Progenitor cell of endocrine pancreas (in vitro differentiated cells): ENCODE measurements around the gene HEPACAM. TPM values are rescaled to one million over a fixed set of nuclear protein-coding genes. Genes with fewer than 3 reads are reported as not detected.

Experiments
- DNase-seq: peaks from one replicate; pipeline ENCODE4 v3.0.0; 2021; ENCODE audit warnings: low spot score; ENCODE audit not compliant: unreplicated experiment
- H3K27ac Mint-ChIP-seq: 2 replicates; pipeline ENCODE4 v1.8.0; 2021; ENCODE audit warnings: mild to moderate bottlenecking, moderate library complexity, mixed read lengths
- H3K27me3 Mint-ChIP-seq: 2 replicates; pipeline ENCODE4 v1.8.0; 2021; ENCODE audit warnings: mixed read lengths
- H3K36me3 Mint-ChIP-seq: 2 replicates; pipeline ENCODE4 v1.8.0; 2022; ENCODE audit warnings: mixed read lengths; ENCODE audit not compliant: insufficient read depth
- H3K4me1 Mint-ChIP-seq: 2 replicates; pipeline ENCODE4 v1.8.0; 2021; ENCODE audit warnings: low read depth, mixed read lengths
- H3K4me3 Mint-ChIP-seq: 2 replicates; pipeline ENCODE4 v1.8.0; 2021; ENCODE audit warnings: low read depth, mild to moderate bottlenecking, moderate library complexity, mixed read lengths
- H3K9me3 Mint-ChIP-seq: 2 replicates; pipeline ENCODE4 v1.8.0; 2021; ENCODE audit warnings: low read depth, mixed read lengths
- total RNA-seq: library from RNA; stranded (reverse); gene quantifications from 2 replicates; pipeline ENCODE4 v1.2.1, GENCODE V29; 2021
- TF ChIP-seq, protein P1 (sequence below): fragments of 200-600 bp; sonication (generic); IDR thresholded peaks from one replicate; pipeline ENCODE4 v1.5.0; 2021; ENCODE audit warnings: antibody characterized with exemption, mild to moderate bottlenecking; ENCODE audit not compliant: unreplicated experiment

The HEPACAM gene
- total RNA-seq, 1 donor from 2014 or later: 0.07 TPM

DNA sequence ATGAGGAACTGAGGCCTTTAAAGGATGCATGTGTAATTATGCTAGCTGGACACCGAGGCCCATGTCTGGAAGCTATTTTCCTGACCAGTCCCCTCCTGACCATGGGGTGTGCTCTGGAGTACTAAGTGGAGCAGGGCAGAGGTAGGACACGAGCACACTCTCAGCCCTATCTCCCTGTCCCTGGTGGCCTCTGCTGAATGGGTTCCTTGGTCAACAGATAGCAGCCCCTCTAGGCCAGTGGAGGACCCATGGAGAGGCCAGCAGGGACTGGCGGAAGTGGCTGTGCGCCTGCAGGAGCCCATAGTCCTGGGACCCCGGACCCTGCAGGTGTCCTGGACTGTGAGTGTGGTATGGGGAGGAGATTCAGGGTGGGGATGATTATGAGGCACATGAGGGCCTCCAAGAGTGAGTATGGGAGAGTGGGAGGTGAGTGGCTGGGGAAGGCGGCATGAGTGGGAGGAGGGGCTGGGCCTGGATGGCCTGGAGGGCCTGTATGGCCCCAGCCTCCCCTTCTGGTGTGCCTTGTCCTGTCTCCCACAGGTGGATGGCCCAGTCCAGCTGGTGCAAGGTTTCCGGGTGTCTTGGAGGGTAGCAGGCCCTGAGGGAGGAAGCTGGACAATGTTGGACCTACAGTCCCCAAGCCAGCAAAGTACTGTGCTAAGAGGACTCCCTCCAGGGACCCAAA, 61.1 kb downstream of the HEPACAM start:
- Mint-ChIP-seq H3K4me3 (no peak overlapping the region), H3K9me3 (no peaks in the 10 kb centered on the region), H3K36me3 (no peaks in the 10 kb centered on the region), H3K27ac (no peak overlapping the region), H3K4me1 (no peaks in the 10 kb centered on the region), H3K27me3 (peaks cover 82% of the 10 kb centered on the region)
- DNase-seq: no peak
- TF ChIP-seq, protein P1, sequence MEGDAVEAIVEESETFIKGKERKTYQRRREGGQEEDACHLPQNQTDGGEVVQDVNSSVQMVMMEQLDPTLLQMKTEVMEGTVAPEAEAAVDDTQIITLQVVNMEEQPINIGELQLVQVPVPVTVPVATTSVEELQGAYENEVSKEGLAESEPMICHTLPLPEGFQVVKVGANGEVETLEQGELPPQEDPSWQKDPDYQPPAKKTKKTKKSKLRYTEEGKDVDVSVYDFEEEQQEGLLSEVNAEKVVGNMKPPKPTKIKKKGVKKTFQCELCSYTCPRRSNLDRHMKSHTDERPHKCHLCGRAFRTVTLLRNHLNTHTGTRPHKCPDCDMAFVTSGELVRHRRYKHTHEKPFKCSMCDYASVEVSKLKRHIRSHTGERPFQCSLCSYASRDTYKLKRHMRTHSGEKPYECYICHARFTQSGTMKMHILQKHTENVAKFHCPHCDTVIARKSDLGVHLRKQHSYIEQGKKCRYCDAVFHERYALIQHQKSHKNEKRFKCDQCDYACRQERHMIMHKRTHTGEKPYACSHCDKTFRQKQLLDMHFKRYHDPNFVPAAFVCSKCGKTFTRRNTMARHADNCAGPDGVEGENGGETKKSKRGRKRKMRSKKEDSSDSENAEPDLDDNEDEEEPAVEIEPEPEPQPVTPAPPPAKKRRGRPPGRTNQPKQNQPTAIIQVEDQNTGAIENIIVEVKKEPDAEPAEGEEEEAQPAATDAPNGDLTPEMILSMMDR: no peak

DNA sequence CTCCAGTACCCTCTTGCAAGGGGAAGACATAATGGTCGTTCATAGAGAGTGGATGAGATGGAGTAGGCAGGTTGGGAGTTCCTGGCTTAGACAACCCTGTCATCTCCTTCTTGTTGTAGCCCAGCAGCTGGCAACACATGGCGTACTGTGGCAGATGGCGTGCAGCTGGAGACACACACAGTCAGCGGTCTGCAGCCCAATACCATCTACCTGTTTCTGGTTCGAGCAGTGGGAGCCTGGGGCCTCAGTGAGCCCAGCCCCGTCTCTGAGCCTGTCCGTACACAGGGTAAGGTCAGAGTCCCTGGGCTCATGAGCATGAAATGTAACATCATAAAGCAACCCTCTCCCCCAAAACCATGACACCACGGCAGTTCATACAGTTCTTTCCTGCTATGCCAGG, 61.9 kb downstream of the HEPACAM start:
- H3K36me3 Mint-ChIP-seq: no peaks in the 10 kb centered on the region
- H3K4me1 Mint-ChIP-seq: no peaks in the 10 kb centered on the region
- no peaks in the 10 kb centered on the region for H3K9me3 Mint-ChIP-seq
- no peak overlapping the region for H3K4me3 Mint-ChIP-seq
- TF ChIP-seq, protein P1: no peak
- DNase-seq: no peak
- H3K27ac Mint-ChIP-seq: no peak overlapping the region
- H3K27me3 Mint-ChIP-seq: peaks cover 84% of the 10 kb centered on the region

DNA sequence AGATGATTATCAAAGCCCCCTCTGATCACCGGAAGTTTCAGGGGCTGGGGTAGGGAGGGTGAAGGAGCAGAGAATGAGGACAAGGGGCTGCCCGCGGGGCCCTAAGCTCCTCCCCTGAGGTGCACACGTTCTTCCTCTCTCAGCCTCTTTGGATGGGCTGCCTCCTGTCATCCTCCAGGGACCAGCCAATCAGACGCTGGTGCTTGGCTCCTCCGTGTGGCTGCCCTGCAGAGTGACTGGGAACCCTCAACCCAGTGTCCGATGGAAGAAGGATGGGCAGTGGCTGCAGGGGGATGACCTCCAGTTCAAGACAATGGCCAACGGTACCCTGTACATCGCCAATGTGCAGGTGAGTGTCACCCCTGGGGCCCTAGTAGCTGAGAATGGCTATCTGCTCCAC, 63.1 kb downstream of the HEPACAM start:
- Mint-ChIP-seq H3K9me3 (no peaks in the 10 kb centered on the region), H3K36me3 (no peaks in the 10 kb centered on the region), H3K4me1 (no peaks in the 10 kb centered on the region), H3K27me3 (peaks cover 87% of the 10 kb centered on the region), H3K27ac (no peak overlapping the region), H3K4me3 (no peak overlapping the region)
- DNase-seq: no peak
- TF ChIP-seq, protein P1: no peak

DNA sequence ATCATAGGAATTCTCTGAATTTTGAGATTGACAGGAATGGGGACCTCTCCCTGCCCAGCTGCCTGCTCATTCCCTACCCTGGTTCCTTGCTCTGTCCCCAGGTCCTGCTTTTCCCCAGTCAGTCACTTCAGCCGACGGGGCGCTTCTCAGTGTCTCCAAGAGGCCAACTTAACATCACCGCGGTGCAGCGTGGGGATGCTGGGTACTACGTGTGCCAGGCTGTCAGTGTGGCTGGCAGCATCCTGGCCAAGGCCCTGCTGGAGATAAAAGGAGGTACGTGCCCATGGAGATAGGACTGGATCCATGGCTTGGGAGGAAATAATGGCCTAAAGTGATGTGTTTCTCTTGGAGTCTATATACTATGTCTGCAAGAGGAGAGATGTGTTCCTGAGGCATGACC, 63.6 kb downstream of the HEPACAM start:
- Mint-ChIP-seq H3K36me3 (no peaks in the 10 kb centered on the region), H3K27me3 (peaks cover 89% of the 10 kb centered on the region), H3K27ac (no peak overlapping the region), H3K9me3 (no peaks in the 10 kb centered on the region), H3K4me1 (no peaks in the 10 kb centered on the region), H3K4me3 (no peak overlapping the region)
- DNase-seq: no peak
- TF ChIP-seq, protein P1: no peak

DNA sequence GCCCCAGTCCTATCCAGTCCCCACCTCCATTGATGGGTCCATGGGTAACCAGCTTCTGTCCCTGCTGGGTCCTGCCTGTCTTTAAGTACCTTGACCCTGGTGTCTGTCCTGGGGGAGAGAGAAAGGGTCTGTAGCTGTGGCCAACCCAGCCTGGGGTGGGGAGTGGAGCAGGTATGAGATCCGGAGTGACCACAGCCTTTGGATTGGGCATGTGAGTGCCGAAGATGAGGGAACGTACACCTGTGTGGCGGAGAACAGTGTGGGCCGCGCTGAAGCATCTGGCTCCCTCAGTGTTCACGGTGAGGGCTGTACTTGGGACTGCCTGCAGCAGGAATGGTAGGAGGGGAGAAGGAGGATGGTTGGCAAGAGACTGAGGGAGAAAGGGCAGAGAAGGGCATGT, 65.4 kb downstream of the HEPACAM start:
- no peaks in the 10 kb centered on the region for H3K4me1 Mint-ChIP-seq
- no peak for DNase-seq
- H3K27me3 Mint-ChIP-seq: peaks cover 100% of the 10 kb centered on the region
- no peaks in the 10 kb centered on the region for H3K9me3 Mint-ChIP-seq
- no peak overlapping the region for H3K4me3 Mint-ChIP-seq
- TF ChIP-seq, protein P1: no peak
- no peaks in the 10 kb centered on the region for H3K36me3 Mint-ChIP-seq
- no peak overlapping the region for H3K27ac Mint-ChIP-seq
